GM23338 (cell line): Measurements from ENCODE around the gene PCDHGA6. TPM values are rescaled to one million over a fixed set of nuclear protein-coding genes. Genes with fewer than 3 reads are reported as not detected.

Experiments
- ATAC-seq: fragments of 200-7000 bp; cut with Tn5 transposase; 3 replicates; pipeline ENCODE4 v1.9.1; 2020
- DNase-seq: peaks from one replicate; pipeline ENCODE4 v3.0.0-alpha.2; 2015; ENCODE audit warnings: low spot score
- H2AFZ ChIP-seq: fragments of 200-600 bp; sonication (generic); 2 replicates; pipeline ENCODE4 v1.8.0; 2016; ENCODE audit warnings: antibody characterized with exemption, mild to moderate bottlenecking, moderate library complexity
- H3F3A ChIP-seq: fragments of 200-600 bp; sonication (generic); replicated peaks from 2 replicates; pipeline ENCODE4 v1.8.0; 2017; ENCODE audit warnings: antibody characterized with exemption, mixed run types, low read depth
- H3K27ac ChIP-seq: fragments of 200-600 bp; sonication (generic); 2 replicates; pipeline ENCODE4 v1.6.1; 2016; ENCODE audit warnings: low read depth
- H3K27me3 ChIP-seq: fragments of 200-600 bp; sonication (generic); 2 replicates; pipeline ENCODE4 v1.8.0; 2016; ENCODE audit warnings: mild to moderate bottlenecking, mixed run types, moderate library complexity; ENCODE audit not compliant: insufficient read depth
- H3K36me3 ChIP-seq: fragments of 200-600 bp; sonication (generic); 2 replicates; pipeline ENCODE4 v1.8.0; 2016; ENCODE audit warnings: mild to moderate bottlenecking; ENCODE audit not compliant: insufficient read depth
- H3K4me1 ChIP-seq: fragments of 200-600 bp; sonication (generic); 2 replicates; pipeline ENCODE4 v1.8.0; 2016; ENCODE audit warnings: mild to moderate bottlenecking, moderate library complexity; ENCODE audit not compliant: insufficient read depth
- H3K4me2 ChIP-seq: fragments of 200-600 bp; sonication (generic); 2 replicates; pipeline ENCODE4 v1.7.1; 2017; ENCODE audit warnings: mixed run types
- H3K4me3 ChIP-seq: fragments of 200-600 bp; sonication (generic); 2 replicates; pipeline ENCODE4 v1.6.1; 2016; ENCODE audit warnings: mixed run types
- H3K79me2 ChIP-seq: fragments of 200-600 bp; sonication (generic); replicated peaks from 2 replicates; pipeline ENCODE4 v1.8.0; 2017; ENCODE audit warnings: mild to moderate bottlenecking; ENCODE audit not compliant: insufficient read depth
- H3K9me2 ChIP-seq: fragments of 200-600 bp; sonication (generic); 2 replicates; pipeline ENCODE4 v1.8.0; 2017; ENCODE audit not compliant: insufficient read depth
- H4K20me1 ChIP-seq: fragments of 200-600 bp; sonication (generic); replicated peaks from 2 replicates; pipeline ENCODE4 v1.8.0; 2017; ENCODE audit warnings: mild to moderate bottlenecking; ENCODE audit not compliant: insufficient read depth
- H3K27ac Mint-ChIP-seq: 2 replicates; pipeline ENCODE4 v1.8.0; 2020; ENCODE audit warnings: inconsistent platforms, mild to moderate bottlenecking, moderate library complexity, mixed read lengths
- H3K27me3 Mint-ChIP-seq: 3 replicates; pipeline ENCODE4 v1.8.0; 2022; ENCODE audit warnings: low read depth, mild to moderate bottlenecking, moderate library complexity, mixed read lengths, inconsistent platforms; ENCODE audit not compliant: insufficient read depth, poor library complexity
- H3K36me3 Mint-ChIP-seq: 3 replicates; pipeline ENCODE4 v1.8.0; 2021; ENCODE audit warnings: low read depth, mild to moderate bottlenecking, inconsistent platforms, moderate library complexity, mixed read lengths
- H3K4me1 Mint-ChIP-seq: 3 replicates; pipeline ENCODE4 v1.8.0; 2020; ENCODE audit warnings: mild to moderate bottlenecking, inconsistent platforms, mixed read lengths
- H3K4me3 Mint-ChIP-seq: 3 replicates; pipeline ENCODE4 v1.8.0; 2021; ENCODE audit warnings: moderate library complexity, mild to moderate bottlenecking, inconsistent platforms, mixed read lengths
- H3K9me3 Mint-ChIP-seq: 3 replicates; pipeline ENCODE4 v1.8.0; 2020; ENCODE audit warnings: moderate library complexity, mild to moderate bottlenecking, inconsistent platforms, mixed read lengths
- CREB1 ChIP-seq: fragments of 250-450 bp; sonication (Bioruptor Pico); IDR thresholded peaks from 2 replicates; pipeline ENCODE4 v1.5.0; 2020; ENCODE audit warnings: low read depth, mild to moderate bottlenecking, moderate library complexity
- EZH2 ChIP-seq: fragments of 200-600 bp; sonication (generic); IDR thresholded peaks from one replicate; pipeline ENCODE4 v1.8.0; 2017; ENCODE audit warnings: antibody characterized with exemption, mild to moderate bottlenecking, low read depth; ENCODE audit not compliant: unreplicated experiment
- JUNB ChIP-seq: IDR thresholded peaks from one replicate; pipeline ENCODE4 v1.6.1; 2016; ENCODE audit warnings: antibody characterized with exemption; ENCODE audit not compliant: unreplicated experiment
- POLR2AphosphoS5 ChIP-seq: IDR thresholded peaks from 2 replicates; pipeline ENCODE4 v1.6.1; 2016; ENCODE audit warnings: antibody characterized with exemption, low read depth
- STAT1 ChIP-seq: IDR thresholded peaks from one replicate; pipeline ENCODE4 v1.6.1; 2016; ENCODE audit warnings: antibody characterized with exemption; ENCODE audit not compliant: unreplicated experiment
- ZNF331 ChIP-seq: fragments of 250-450 bp; sonication (Bioruptor Pico); IDR thresholded peaks from 2 replicates; pipeline ENCODE4 v1.5.0; 2020; ENCODE audit warnings: low read depth, mild to moderate bottlenecking, moderate library complexity
- polyA plus RNA-seq: library from polyadenylated mRNA; unstranded; fragments of >200 nt; fragmentation: Nextera tagmentation; extraction: Ambion mirVana; gene quantifications from 2 replicates; pipeline ENCODE4 v1.2.1, GENCODE V29; 2016
- total RNA-seq: library from RNA; depleted of rRNA; stranded (reverse); fragments of >200 nt; shearing (Covaris generic); gene quantifications from 2 replicates; pipeline ENCODE4 v1.2.3, GENCODE V29; 2014
- TF ChIP-seq, protein P1 (sequence below): fragments of 250-450 bp; sonication (Bioruptor Pico); IDR thresholded peaks from 2 replicates; pipeline ENCODE4 v1.5.0; 2020; ENCODE audit warnings: mild to moderate bottlenecking, moderate library complexity
- TF ChIP-seq, protein P2 (sequence below): IDR thresholded peaks from 2 replicates; pipeline ENCODE4 v1.6.1; 2016; ENCODE audit warnings: antibody characterized with exemption
- TF ChIP-seq, protein P3 (sequence below), 2 experiments: fragments of 200-600 bp in 1 of 2; sonication (generic) in 1 of 2; conservative IDR thresholded peaks; 2 replicates each; pipeline versions ENCODE4 v1.5.1 to v1.6.1; 2016 to 2017; ENCODE audit warnings: antibody characterized with exemption in 2 of 2, low read depth in 2 of 2, mild to moderate bottlenecking in 2 of 2, moderate library complexity in 1 of 2

Gene PCDHGA6
- total and polyA plus RNA-seq, 2 experiments from 2014 or later = 0.99 to 4.8 TPM

DNA sequence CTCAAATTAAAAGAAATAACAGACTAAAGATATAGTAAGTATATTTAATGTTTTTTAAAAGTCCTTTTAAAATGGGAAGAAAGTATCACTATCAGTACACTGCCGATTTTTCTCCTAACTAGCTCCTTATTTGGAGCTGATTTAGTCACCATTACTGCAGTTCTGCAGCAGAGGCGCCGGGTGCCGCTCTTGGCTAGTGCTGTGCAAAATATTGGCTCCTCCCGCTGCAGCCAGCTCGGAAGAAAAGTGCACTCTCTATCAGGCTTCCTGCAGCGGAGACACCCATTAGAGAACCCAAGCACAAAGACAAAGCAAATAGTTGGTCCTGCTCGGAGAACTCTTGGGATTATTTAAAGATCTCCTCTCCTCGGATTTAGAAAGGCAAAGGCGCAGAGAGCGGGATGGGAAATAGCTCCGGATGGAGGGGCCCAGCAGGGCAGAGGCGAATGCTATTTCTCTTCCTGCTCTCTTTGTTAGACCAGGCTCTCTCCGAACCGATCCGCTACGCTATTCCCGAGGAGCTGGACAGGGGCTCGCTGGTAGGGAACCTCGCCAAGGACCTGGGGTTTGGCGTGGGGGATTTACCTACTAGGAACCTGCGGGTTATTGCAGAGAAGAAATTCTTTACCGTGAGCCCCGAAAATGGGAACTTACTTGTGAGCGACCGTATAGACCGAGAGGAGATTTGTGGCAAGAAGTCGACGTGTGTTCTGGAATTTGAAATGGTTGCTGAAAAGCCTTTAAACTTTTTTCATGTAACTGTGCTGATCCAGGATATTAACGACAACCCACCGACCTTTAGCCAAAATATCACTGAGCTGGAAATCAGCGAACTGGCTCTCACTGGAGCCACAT lies 3.5 kb upstream of the PCDHGA6 start, which contains the start of gene PCDHGB3 (continued):
- TF ChIP-seq, protein P1, sequence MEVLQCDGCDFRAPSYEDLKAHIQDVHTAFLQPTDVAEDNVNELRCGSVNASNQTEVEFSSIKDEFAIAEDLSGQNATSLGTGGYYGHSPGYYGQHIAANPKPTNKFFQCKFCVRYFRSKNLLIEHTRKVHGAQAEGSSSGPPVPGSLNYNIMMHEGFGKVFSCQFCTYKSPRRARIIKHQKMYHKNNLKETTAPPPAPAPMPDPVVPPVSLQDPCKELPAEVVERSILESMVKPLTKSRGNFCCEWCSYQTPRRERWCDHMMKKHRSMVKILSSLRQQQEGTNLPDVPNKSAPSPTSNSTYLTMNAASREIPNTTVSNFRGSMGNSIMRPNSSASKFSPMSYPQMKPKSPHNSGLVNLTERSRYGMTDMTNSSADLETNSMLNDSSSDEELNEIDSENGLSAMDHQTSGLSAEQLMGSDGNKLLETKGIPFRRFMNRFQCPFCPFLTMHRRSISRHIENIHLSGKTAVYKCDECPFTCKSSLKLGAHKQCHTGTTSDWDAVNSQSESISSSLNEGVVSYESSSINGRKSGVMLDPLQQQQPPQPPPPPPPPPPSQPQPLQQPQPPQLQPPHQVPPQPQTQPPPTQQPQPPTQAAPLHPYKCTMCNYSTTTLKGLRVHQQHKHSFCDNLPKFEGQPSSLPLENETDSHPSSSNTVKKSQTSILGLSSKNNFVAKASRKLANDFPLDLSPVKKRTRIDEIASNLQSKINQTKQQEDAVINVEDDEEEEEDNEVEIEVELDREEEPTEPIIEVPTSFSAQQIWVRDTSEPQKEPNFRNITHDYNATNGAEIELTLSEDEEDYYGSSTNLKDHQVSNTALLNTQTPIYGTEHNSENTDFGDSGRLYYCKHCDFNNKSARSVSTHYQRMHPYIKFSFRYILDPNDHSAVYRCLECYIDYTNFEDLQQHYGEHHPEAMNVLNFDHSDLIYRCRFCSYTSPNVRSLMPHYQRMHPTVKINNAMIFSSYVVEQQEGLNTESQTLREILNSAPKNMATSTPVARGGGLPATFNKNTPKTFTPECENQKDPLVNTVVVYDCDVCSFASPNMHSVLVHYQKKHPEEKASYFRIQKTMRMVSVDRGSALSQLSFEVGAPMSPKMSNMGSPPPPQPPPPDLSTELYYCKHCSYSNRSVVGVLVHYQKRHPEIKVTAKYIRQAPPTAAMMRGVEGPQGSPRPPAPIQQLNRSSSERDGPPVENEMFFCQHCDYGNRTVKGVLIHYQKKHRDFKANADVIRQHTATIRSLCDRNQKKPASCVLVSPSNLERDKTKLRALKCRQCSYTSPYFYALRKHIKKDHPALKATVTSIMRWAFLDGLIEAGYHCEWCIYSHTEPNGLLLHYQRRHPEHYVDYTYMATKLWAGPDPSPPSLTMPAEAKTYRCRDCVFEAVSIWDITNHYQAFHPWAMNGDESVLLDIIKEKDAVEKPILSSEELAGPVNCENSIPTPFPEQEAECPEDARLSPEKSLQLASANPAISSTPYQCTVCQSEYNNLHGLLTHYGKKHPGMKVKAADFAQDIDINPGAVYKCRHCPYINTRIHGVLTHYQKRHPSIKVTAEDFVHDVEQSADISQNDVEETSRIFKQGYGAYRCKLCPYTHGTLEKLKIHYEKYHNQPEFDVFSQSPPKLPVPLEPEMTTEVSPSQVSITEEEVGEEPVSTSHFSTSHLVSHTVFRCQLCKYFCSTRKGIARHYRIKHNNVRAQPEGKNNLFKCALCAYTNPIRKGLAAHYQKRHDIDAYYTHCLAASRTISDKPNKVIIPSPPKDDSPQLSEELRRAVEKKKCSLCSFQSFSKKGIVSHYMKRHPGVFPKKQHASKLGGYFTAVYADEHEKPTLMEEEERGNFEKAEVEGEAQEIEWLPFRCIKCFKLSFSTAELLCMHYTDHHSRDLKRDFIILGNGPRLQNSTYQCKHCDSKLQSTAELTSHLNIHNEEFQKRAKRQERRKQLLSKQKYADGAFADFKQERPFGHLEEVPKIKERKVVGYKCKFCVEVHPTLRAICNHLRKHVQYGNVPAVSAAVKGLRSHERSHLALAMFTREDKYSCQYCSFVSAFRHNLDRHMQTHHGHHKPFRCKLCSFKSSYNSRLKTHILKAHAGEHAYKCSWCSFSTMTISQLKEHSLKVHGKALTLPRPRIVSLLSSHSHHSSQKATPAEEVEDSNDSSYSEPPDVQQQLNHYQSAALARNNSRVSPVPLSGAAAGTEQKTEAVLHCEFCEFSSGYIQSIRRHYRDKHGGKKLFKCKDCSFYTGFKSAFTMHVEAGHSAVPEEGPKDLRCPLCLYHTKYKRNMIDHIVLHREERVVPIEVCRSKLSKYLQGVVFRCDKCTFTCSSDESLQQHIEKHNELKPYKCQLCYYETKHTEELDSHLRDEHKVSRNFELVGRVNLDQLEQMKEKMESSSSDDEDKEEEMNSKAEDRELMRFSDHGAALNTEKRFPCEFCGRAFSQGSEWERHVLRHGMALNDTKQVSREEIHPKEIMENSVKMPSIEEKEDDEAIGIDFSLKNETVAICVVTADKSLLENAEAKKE (CRISPR knock-in tag) = no peak
- no peak for TF ChIP-seq POLR2AphosphoS5

DNA sequence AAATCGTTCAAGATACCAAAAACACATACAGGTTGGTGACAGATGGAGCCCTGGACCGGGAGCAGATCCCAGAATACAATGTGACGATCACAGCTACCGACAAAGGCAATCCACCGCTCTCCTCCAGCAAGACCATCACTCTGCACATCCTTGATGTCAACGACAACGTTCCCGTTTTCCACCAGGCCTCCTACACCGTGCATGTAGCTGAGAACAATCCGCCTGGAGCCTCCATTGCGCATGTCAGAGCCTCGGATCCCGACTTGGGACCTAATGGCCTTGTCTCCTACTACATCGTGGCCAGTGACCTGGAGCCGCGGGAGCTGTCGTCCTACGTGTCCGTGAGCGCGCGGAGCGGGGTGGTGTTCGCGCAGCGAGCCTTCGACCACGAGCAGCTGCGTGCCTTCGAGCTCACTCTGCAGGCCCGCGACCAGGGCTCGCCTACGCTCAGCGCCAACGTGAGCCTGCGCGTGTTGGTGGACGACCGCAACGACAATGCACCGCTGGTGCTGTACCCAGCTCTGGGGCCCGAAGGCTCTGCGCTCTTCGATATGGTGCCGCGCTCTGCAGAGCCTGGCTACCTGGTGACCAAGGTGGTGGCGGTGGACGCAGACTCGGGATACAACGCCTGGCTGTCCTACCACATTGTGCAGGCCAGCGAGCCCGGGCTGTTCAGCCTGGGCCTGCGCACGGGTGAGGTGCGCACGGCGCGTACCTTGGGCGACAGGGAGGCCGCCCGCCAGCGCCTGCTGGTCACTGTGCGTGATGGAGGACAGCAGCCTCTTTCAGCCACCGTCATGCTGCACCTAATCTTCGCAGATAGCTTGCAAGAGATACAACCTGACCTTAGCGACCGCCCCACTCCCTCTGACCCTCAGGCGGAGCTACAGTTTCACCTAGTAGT lies 1.9 kb upstream of the PCDHGA6 start:
- Histone ChIP-seq H3K4me2 (no peak overlapping the region), H3K4me1 (no peaks in the 10 kb centered on the region)
- ATAC-seq = no peak
- TF ChIP-seq, protein P2, sequence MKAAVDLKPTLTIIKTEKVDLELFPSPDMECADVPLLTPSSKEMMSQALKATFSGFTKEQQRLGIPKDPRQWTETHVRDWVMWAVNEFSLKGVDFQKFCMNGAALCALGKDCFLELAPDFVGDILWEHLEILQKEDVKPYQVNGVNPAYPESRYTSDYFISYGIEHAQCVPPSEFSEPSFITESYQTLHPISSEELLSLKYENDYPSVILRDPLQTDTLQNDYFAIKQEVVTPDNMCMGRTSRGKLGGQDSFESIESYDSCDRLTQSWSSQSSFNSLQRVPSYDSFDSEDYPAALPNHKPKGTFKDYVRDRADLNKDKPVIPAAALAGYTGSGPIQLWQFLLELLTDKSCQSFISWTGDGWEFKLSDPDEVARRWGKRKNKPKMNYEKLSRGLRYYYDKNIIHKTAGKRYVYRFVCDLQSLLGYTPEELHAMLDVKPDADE = no peak
- TF ChIP-seq EZH2 = no peak
- no peak for TF ChIP-seq STAT1
- TF ChIP-seq CREB1 (CRISPR knock-in tag) = no peak
- TF ChIP-seq, protein P3, sequence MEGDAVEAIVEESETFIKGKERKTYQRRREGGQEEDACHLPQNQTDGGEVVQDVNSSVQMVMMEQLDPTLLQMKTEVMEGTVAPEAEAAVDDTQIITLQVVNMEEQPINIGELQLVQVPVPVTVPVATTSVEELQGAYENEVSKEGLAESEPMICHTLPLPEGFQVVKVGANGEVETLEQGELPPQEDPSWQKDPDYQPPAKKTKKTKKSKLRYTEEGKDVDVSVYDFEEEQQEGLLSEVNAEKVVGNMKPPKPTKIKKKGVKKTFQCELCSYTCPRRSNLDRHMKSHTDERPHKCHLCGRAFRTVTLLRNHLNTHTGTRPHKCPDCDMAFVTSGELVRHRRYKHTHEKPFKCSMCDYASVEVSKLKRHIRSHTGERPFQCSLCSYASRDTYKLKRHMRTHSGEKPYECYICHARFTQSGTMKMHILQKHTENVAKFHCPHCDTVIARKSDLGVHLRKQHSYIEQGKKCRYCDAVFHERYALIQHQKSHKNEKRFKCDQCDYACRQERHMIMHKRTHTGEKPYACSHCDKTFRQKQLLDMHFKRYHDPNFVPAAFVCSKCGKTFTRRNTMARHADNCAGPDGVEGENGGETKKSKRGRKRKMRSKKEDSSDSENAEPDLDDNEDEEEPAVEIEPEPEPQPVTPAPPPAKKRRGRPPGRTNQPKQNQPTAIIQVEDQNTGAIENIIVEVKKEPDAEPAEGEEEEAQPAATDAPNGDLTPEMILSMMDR (conservative IDR thresholded peaks at IDR 0.05; ENCODE audit: low read depth in 2 of 2) = no peak
- TF ChIP-seq JUNB = no peak
- no peak for TF ChIP-seq ZNF331 (CRISPR knock-in tag)

More for the DNA sequence above, 1.9 kb upstream of the PCDHGA6 start:
- H2AFZ ChIP-seq = no peak overlapping the region
- no peak overlapping the region for H3K4me3 ChIP-seq
- H3K27me3 Mint-ChIP-seq = peaks cover 6% of the 10 kb centered on the region
- no peaks in the 10 kb centered on the region for H3F3A ChIP-seq
- H3K9me2 ChIP-seq = no peaks in the 10 kb centered on the region
- no peaks in the 10 kb centered on the region for H3K27me3 ChIP-seq
- H3K4me3 Mint-ChIP-seq = no peak overlapping the region
- H3K36me3 Mint-ChIP-seq = peaks cover 54% of the 10 kb centered on the region
- no peak overlapping the region for H3K27ac ChIP-seq
- no peaks in the 10 kb centered on the region for H4K20me1 ChIP-seq
- H3K4me1 Mint-ChIP-seq = peaks cover 2% of the 10 kb centered on the region; the same call in 1 of the 3 replicates
- H3K36me3 ChIP-seq = no peaks in the 10 kb centered on the region
- no peak overlapping the region for H3K27ac Mint-ChIP-seq
- no peaks in the 10 kb centered on the region for H3K79me2 ChIP-seq
- peaks cover 63% of the 10 kb centered on the region for H3K9me3 Mint-ChIP-seq
- no peak for DNase-seq
